Measurements from ENCODE around the gene TMEM182.

TMEM182 gene

GRCh38 chr2:102801858-102802699, 40.2 kb downstream of the TMEM182 start:
- DNase-seq (ENCODE audit: low read depth in 2 of 2): no peak

GRCh38 chr2:102803041-102803896, 41.4 kb downstream of the TMEM182 start:
- DNase-seq (ENCODE audit: low read depth in 2 of 2): no peak

GRCh38 chr2:102803897-102804217, 42.0 kb downstream of the TMEM182 start:
- no peak for DNase-seq (ENCODE audit: low read depth in 2 of 2)

- peak; percentile 18 to 37 for DNase-seq (ENCODE audit: low read depth in 2 of 2)
Measured at GRCh38 chr2:102806250-102806837, 44.5 kb downstream of the TMEM182 start.

- no peak for DNase-seq (ENCODE audit: low read depth in 2 of 2)
Measured at GRCh38 chr2:102809291-102810189, 47.7 kb downstream of the TMEM182 start.

GRCh38 chr2:102815285-102815684, 53.5 kb downstream of the TMEM182 start:
- DNase-seq (ENCODE audit: low read depth in 2 of 2): no peak

GRCh38 chr2:102826904-102827303, 65.1 kb downstream of the TMEM182 start:
- DNase-seq (ENCODE audit: low read depth in 2 of 2): no peak

- no peak for DNase-seq (ENCODE audit: low read depth in 2 of 2)
Measured at GRCh38 chr2:102832789-102833188, 71.0 kb downstream of the TMEM182 start.

GRCh38 chr2:102834523-102835273, 72.9 kb downstream of the TMEM182 start:
- no peak for DNase-seq (ENCODE audit: low read depth in 2 of 2)

- no peak for DNase-seq (ENCODE audit: low read depth in 2 of 2)
Measured at GRCh38 chr2:102837626-102838198, 75.9 kb downstream of the TMEM182 start.

- peak in 1 of 2 donors; percentile 5 for DNase-seq (ENCODE audit: low read depth in 2 of 2)
Measured at GRCh38 chr2:102839668-102840388, 78.0 kb downstream of the TMEM182 start.

- peak; percentile 12 to 16 for DNase-seq (ENCODE audit: low read depth in 2 of 2)
Measured at GRCh38 chr2:102841107-102841840, 79.4 kb downstream of the TMEM182 start.

- no peak for DNase-seq (ENCODE audit: low read depth in 2 of 2)
Measured at GRCh38 chr2:102843764-102844443, 82.1 kb downstream of the TMEM182 start.

GRCh38 chr2:102844911-102845310, 83.1 kb downstream of the TMEM182 start:
- DNase-seq (ENCODE audit: low read depth in 2 of 2): no peak

- DNase-seq (ENCODE audit: low read depth in 2 of 2): peak in 1 of 2 donors; percentile 12
Measured at GRCh38 chr2:102848366-102848839, 86.6 kb downstream of the TMEM182 start.

GRCh38 chr2:102850888-102851287, 89.1 kb downstream of the TMEM182 start:
- DNase-seq (ENCODE audit: low read depth in 2 of 2): no peak

- DNase-seq (ENCODE audit: low read depth in 2 of 2): no peak
Measured at GRCh38 chr2:102852867-102853266, 91.0 kb downstream of the TMEM182 start.
